Measurements from ENCODE around the gene KNDC1.

GRCh38 chr10:133245439-133246235 is 85.6 kb downstream of the KNDC1 start:
- no peak for TF ChIP-seq POLR2A (IDR thresholded peaks at IDR 0.05; ENCODE audit: low read depth, low read length)
- TF ChIP-seq MXI1 (IDR thresholded peaks at IDR 0.05; ENCODE audit: low read depth, low read length), result no peak
